RWPE1 (cell line): ENCODE measurements around the gene TSSK3.

Experiments
- CTCF ChIA-PET: fragments of 350-600 bp; sonication (Branson Sonifier 250); formaldehyde crosslinking; extraction: SDS; loops from one replicate; lab custom pipeline; 2021; lab: Yijun Ruan, JAX
- POLR2A ChIA-PET: fragments of 400-600 bp; formaldehyde crosslinking; extraction: SDS; loops from one replicate; lab custom pipeline; 2020; ENCODE audit warnings: antibody characterized with exemption; ENCODE audit not compliant: low non-redundant PET; lab: Yijun Ruan, JAX
- DNase-seq: peaks from one replicate; pipeline ENCODE4 v3.0.0; 2012; ENCODE audit warnings: low spot score
- H3K27ac ChIP-seq: fragments of 450-650 bp; 2 replicates; pipeline ENCODE4 v1.5.1; 2017
- TF ChIP-seq, protein P1 (sequence below): fragments of 450-650 bp; conservative IDR thresholded peaks from 2 replicates; pipeline ENCODE4 v1.5.1; 2017; ENCODE audit warnings: low read depth, mild to moderate bottlenecking

The TSSK3 gene

DNA sequence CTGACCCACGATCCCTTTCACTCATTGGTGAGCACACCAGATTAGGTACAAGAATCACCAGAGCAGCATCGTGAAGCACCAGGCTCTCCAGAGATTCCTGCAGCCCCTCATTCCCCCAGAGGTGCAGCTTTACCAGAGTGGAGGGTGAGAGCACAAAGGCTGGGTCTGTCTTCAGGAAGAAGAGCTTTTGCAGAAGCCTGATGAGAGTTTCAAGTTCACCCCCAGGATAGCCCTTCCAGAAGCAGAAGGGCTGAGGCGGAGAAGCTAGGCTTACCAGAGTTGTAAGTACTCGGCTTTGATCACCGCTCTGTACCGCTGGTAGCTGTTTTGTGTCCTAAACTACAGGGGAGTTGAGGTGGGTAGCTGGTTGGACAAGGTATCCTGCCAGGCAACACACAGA, 3.1 kb downstream of the TSSK3 start:
- CTCF ChIA-PET = interaction anchor here (0.5 to 0.8 kb wide), 2 partner anchors 24 to 131 kb away, joined by 4 read pairs; no protein-coding TSS in a partner anchor

DNA sequence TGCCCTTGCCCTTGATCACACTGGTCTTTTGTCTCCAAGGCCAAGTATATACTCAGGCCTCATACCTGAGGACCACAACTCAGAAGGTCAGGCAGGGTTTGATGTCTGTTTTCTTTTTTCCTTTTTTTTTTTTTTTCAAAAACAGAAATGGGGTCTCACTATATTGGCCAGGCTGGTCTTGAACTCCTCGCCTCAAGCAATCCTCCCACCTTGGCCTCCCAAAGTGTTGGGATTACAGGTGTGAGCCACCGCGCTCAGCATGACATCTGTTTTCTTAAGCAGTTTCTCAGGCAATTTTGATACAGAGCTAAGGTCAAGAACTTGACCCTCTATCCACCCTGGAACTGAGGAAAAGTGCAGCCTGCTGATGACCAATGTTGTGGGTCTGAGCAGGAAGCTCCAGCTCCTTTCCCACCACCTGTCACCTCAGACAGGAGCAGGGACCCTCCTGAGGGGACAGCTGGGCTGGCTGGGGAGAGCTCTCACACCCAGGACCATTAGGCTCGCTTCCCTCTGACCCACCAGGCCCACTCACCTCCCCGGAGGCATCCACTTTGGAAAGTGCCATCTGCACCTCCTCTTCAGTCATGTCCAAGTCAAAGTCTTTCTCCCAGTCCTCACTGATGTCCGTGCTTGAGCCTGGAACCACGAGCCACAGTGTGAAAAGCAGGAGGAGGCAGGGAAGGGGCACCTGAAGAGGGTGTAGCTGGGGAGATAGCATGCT, 5.7 kb downstream of the TSSK3 start:
- H3K27ac ChIP-seq = no peak overlapping the region
- TF ChIP-seq, protein P1, sequence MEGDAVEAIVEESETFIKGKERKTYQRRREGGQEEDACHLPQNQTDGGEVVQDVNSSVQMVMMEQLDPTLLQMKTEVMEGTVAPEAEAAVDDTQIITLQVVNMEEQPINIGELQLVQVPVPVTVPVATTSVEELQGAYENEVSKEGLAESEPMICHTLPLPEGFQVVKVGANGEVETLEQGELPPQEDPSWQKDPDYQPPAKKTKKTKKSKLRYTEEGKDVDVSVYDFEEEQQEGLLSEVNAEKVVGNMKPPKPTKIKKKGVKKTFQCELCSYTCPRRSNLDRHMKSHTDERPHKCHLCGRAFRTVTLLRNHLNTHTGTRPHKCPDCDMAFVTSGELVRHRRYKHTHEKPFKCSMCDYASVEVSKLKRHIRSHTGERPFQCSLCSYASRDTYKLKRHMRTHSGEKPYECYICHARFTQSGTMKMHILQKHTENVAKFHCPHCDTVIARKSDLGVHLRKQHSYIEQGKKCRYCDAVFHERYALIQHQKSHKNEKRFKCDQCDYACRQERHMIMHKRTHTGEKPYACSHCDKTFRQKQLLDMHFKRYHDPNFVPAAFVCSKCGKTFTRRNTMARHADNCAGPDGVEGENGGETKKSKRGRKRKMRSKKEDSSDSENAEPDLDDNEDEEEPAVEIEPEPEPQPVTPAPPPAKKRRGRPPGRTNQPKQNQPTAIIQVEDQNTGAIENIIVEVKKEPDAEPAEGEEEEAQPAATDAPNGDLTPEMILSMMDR = no peak
- no peak for DNase-seq
- ChIA-PET CTCF (no interaction called here), POLR2A (no interaction called here)

More for the DNA sequence above, 3.1 kb downstream of the TSSK3 start:
- POLR2A ChIA-PET = interaction anchor here (0.6 kb wide), 1 partner anchor 513 kb away, joined by 3 read pairs; no protein-coding TSS in a partner anchor
- TF ChIP-seq, protein P1 = no peak
- H3K27ac ChIP-seq = peak overlapping the region; percentile 35
- DNase-seq = no peak

- no peak overlapping the region for H3K27ac ChIP-seq
- ChIA-PET CTCF (interaction anchor here (0.6 to 0.9 kb wide), 2 partner anchors 9 to 13 kb away, joined by 3 read pairs; no protein-coding TSS in a partner anchor), POLR2A (no interaction called here)
- TF ChIP-seq, protein P1 = no peak
- no peak for DNase-seq
Observed at GRCh38 chr1:32372149-32372756, 9.9 kb downstream of the TSSK3 start.

DNA sequence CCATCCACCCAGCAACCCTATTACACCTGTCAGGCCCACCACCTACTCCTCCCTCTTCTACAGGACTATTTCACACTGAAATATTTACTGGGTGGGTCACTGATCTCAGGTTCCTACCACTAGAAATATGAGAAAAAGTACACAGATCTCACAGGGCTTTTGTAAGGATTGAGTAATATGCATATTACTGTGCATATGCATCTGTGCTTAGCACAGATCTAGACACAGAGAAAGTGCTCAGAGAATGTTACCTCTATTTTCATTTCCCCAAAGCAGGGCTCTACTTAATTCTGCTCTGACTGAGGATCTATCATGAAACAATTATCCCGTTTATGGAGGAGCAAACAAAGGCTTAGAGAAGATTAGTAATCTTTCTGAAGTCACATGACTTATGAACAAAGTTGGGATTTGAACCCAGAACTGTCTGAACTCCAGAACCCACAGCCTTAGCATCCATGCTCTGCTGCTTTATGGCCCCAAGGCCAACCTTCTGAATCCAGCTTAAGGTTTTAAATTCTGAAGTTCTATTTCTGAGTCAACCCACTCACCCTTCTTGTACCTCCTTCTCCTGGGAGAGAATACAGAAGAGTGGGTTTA, 11.8 kb downstream of the TSSK3 start:
- ChIA-PET CTCF (interaction anchor here (0.6 kb wide), 1 partner anchor 1259 kb away, joined by 3 read pairs; no protein-coding TSS in a partner anchor), POLR2A (no interaction called here)
- H3K27ac ChIP-seq = no peak overlapping the region
- DNase-seq = no peak
- TF ChIP-seq, protein P1 = no peak

GRCh38 chr1:32376199-32376598, 13.9 kb downstream of the TSSK3 start:
- ChIA-PET CTCF (interaction anchor here (0.7 to 0.9 kb wide), 2 partner anchors 10 to 65 kb away, joined by 3 read pairs; no protein-coding TSS in a partner anchor), POLR2A (no interaction called here)
- no peak overlapping the region for H3K27ac ChIP-seq
- TF ChIP-seq, protein P1 = no peak
- DNase-seq = no peak
